Uterus (tissue), 2 donors: ENCODE measurements around the gene MRAP.
"Not testable (repeated sequence)": the region's sequence is repeated elsewhere in the genome, so short reads cannot be mapped to it uniquely, and the experiment has no call there.

Source experiments
- CTCF ChIP-seq, 4 experiments: fragments of 200-600 bp in 2 of 4; fragments of 450-650 bp in 2 of 4; sonication (generic) in 2 of 4; IDR thresholded peaks; one replicate each; pipeline ENCODE4 v1.5.1; 2016 to 2019; ENCODE audit warnings: antibody characterized with exemption in 4 of 4, mild to moderate bottlenecking in 2 of 4, moderate library complexity in 1 of 4
- POLR2A ChIP-seq, 2 donors: fragments of 450-650 bp; IDR thresholded peaks; one replicate each; pipeline ENCODE4 v1.6.1; 2016; ENCODE audit warnings: antibody characterized with exemption in 2 of 2, mild to moderate bottlenecking in 1 of 2, moderate library complexity in 1 of 2

- TF ChIP-seq CTCF, POLR2A (IDR thresholded peaks at IDR 0.05): not testable (repeated sequence)
Observed at GRCh38 chr21:32310976-32311375, 12.3 kb downstream of the MRAP start.
